ENCODE data around the gene ARL13B.
"Not testable (repeated sequence)": the region's sequence is repeated elsewhere in the genome, so short reads cannot be mapped to it uniquely, and the experiment has no call there.

Gene ARL13B

GRCh38 chr3:94012185-94012584 lies 32.2 kb downstream of the ARL13B start:
- Mint-ChIP-seq H3K4me1 (ENCODE audit: low read depth) (peaks cover 13% of the 10 kb centered on the region), H3K4me3 (no peak overlapping the region), H3K27me3 (no peaks in the 10 kb centered on the region), H3K9me3 (no peaks in the 10 kb centered on the region), H3K27ac (no peak overlapping the region), H3K36me3 (ENCODE audit: low read depth) (peaks cover 4% of the 10 kb centered on the region)
- intact Hi-C loops (cut with micrococcal nuclease) = no loop called here

GRCh38 chr3:94015025-94015424 lies 35.1 kb downstream of the ARL13B start:
- Mint-ChIP-seq H3K27me3 (no peaks in the 10 kb centered on the region), H3K4me1 (ENCODE audit: low read depth) (peaks cover 13% of the 10 kb centered on the region), H3K4me3 (no peak overlapping the region), H3K27ac (no peak overlapping the region), H3K36me3 (ENCODE audit: low read depth) (peaks cover 4% of the 10 kb centered on the region), H3K9me3 (no peaks in the 10 kb centered on the region)
- intact Hi-C loops (cut with micrococcal nuclease) = no loop called here

- H3K27ac Mint-ChIP-seq = no peak overlapping the region
- H3K9me3 Mint-ChIP-seq = no peaks in the 10 kb centered on the region
- intact Hi-C loops (cut with micrococcal nuclease) = no loop called here
- H3K4me1 Mint-ChIP-seq (ENCODE audit: low read depth) = no peaks in the 10 kb centered on the region
- no peak overlapping the region for H3K4me3 Mint-ChIP-seq
- H3K27me3 Mint-ChIP-seq = no peaks in the 10 kb centered on the region
- H3K36me3 Mint-ChIP-seq (ENCODE audit: low read depth) = no peaks in the 10 kb centered on the region
Observed at GRCh38 chr3:94019659-94020058, 39.7 kb downstream of the ARL13B start.

- H3K27ac Mint-ChIP-seq = no peak overlapping the region
- no peaks in the 10 kb centered on the region for H3K4me1 Mint-ChIP-seq (ENCODE audit: low read depth)
- intact Hi-C loops (cut with micrococcal nuclease) = no loop called here
- no peaks in the 10 kb centered on the region for H3K27me3 Mint-ChIP-seq
- no peak overlapping the region for H3K4me3 Mint-ChIP-seq
- H3K36me3 Mint-ChIP-seq (ENCODE audit: low read depth) = no peaks in the 10 kb centered on the region
- H3K9me3 Mint-ChIP-seq = no peaks in the 10 kb centered on the region
Observed at GRCh38 chr3:94020293-94020692, 40.3 kb downstream of the ARL13B start.

- H3K27me3 Mint-ChIP-seq = no peaks in the 10 kb centered on the region
- no peak overlapping the region for H3K4me3 Mint-ChIP-seq
- H3K36me3 Mint-ChIP-seq (ENCODE audit: low read depth) = no peaks in the 10 kb centered on the region
- no peaks in the 10 kb centered on the region for H3K4me1 Mint-ChIP-seq (ENCODE audit: low read depth)
- H3K9me3 Mint-ChIP-seq = no peaks in the 10 kb centered on the region
- intact Hi-C loops (cut with micrococcal nuclease) = no loop called here
- no peak overlapping the region for H3K27ac Mint-ChIP-seq
Observed at GRCh38 chr3:94024385-94024784, 44.4 kb downstream of the ARL13B start.

GRCh38 chr3:94026623-94027022 lies 46.7 kb downstream of the ARL13B start:
- intact Hi-C loops (cut with micrococcal nuclease) = no loop called here
- no peak overlapping the region for H3K27ac Mint-ChIP-seq
- H3K27me3 Mint-ChIP-seq = no peaks in the 10 kb centered on the region
- H3K4me1 Mint-ChIP-seq (ENCODE audit: low read depth) = no peaks in the 10 kb centered on the region
- no peaks in the 10 kb centered on the region for H3K9me3 Mint-ChIP-seq
- no peak overlapping the region for H3K4me3 Mint-ChIP-seq
- H3K36me3 Mint-ChIP-seq (ENCODE audit: low read depth) = no peaks in the 10 kb centered on the region

GRCh38 chr3:94028093-94028837 lies 48.3 kb downstream of the ARL13B start, which contains the start of gene STX19:
Gene STX19, minus strand, starts transcription at chr3:94028597. Its CDS starts 13,328 bp downstream, at chr3:94015269.
- no peak within 1 kb of the TSS for H3K27ac Mint-ChIP-seq
- intact Hi-C loops (cut with micrococcal nuclease) = no loop called here
- no peak within 1 kb of the TSS for H3K4me3 Mint-ChIP-seq
- no peaks in the 10 kb centered on the region for H3K27me3 Mint-ChIP-seq
- no peaks in the 10 kb centered on the region for H3K36me3 Mint-ChIP-seq (ENCODE audit: low read depth)
- no peaks in the 10 kb centered on the region for H3K9me3 Mint-ChIP-seq
- H3K4me1 Mint-ChIP-seq (ENCODE audit: low read depth) = no peaks in the 10 kb centered on the region

GRCh38 chr3:94036909-94037507 lies 57.1 kb downstream of the ARL13B start:
- intact Hi-C loops (cut with micrococcal nuclease) = no loop called here
- no peaks in the 10 kb centered on the region for H3K27me3 Mint-ChIP-seq
- no peak overlapping the region for H3K27ac Mint-ChIP-seq
- H3K4me3 Mint-ChIP-seq = no peak overlapping the region
- no peaks in the 10 kb centered on the region for H3K9me3 Mint-ChIP-seq
- no peaks in the 10 kb centered on the region for H3K4me1 Mint-ChIP-seq (ENCODE audit: low read depth)
- H3K36me3 Mint-ChIP-seq (ENCODE audit: low read depth) = no peaks in the 10 kb centered on the region

- Mint-ChIP-seq H3K9me3 (peaks cover 17% of the 10 kb centered on the region), H3K36me3 (ENCODE audit: low read depth) (peaks cover 29% of the 10 kb centered on the region), H3K4me1 (ENCODE audit: low read depth) (no peaks in the 10 kb centered on the region), H3K27me3 (no peaks in the 10 kb centered on the region), H3K4me3 (no peak overlapping the region), H3K27ac (no peak overlapping the region)
- intact Hi-C loops (cut with micrococcal nuclease) = no loop called here
Observed at GRCh38 chr3:94043285-94043684, 63.3 kb downstream of the ARL13B start.

GRCh38 chr3:94044100-94044936 lies 64.4 kb downstream of the ARL13B start:
- H3K4me3 Mint-ChIP-seq; H3K27ac Mint-ChIP-seq; intact Hi-C loops (cut with micrococcal nuclease); H3K27me3 Mint-ChIP-seq; H3K4me1 Mint-ChIP-seq (ENCODE audit: low read depth): not testable (repeated sequence)
- Mint-ChIP-seq H3K36me3 (ENCODE audit: low read depth) (peaks cover 29% of the 10 kb centered on the region), H3K9me3 (peaks cover 17% of the 10 kb centered on the region)

GRCh38 chr3:94046533-94046932 lies 66.6 kb downstream of the ARL13B start:
- Mint-ChIP-seq H3K27me3 (no peaks in the 10 kb centered on the region), H3K4me3 (no peak overlapping the region), H3K9me3 (peaks cover 17% of the 10 kb centered on the region), H3K36me3 (ENCODE audit: low read depth) (peaks cover 29% of the 10 kb centered on the region), H3K27ac (no peak overlapping the region), H3K4me1 (ENCODE audit: low read depth) (no peaks in the 10 kb centered on the region)
- intact Hi-C loops (cut with micrococcal nuclease) = no loop called here

GRCh38 chr3:94049267-94049666 lies 69.3 kb downstream of the ARL13B start:
- Mint-ChIP-seq H3K4me3 (no peak overlapping the region), H3K4me1 (ENCODE audit: low read depth) (no peaks in the 10 kb centered on the region), H3K27me3 (no peaks in the 10 kb centered on the region), H3K36me3 (ENCODE audit: low read depth) (peaks cover 13% of the 10 kb centered on the region), H3K9me3 (peaks cover 10% of the 10 kb centered on the region), H3K27ac (no peak overlapping the region)
- intact Hi-C loops (cut with micrococcal nuclease) = no loop called here

- no peak overlapping the region for H3K4me3 Mint-ChIP-seq
- no peaks in the 10 kb centered on the region for H3K27me3 Mint-ChIP-seq
- peaks cover under 1% of the 10 kb centered on the region for H3K36me3 Mint-ChIP-seq (ENCODE audit: low read depth)
- H3K4me1 Mint-ChIP-seq (ENCODE audit: low read depth) = no peaks in the 10 kb centered on the region
- no peaks in the 10 kb centered on the region for H3K9me3 Mint-ChIP-seq
- no peak overlapping the region for H3K27ac Mint-ChIP-seq
- intact Hi-C loops (cut with micrococcal nuclease) = no loop called here
Observed at GRCh38 chr3:94050546-94050945, 70.6 kb downstream of the ARL13B start.

- intact Hi-C loops (cut with micrococcal nuclease) = no loop called here
- Mint-ChIP-seq H3K4me3 (no peak overlapping the region), H3K36me3 (ENCODE audit: low read depth) (peaks cover 36% of the 10 kb centered on the region), H3K4me1 (ENCODE audit: low read depth) (peaks cover 27% of the 10 kb centered on the region), H3K9me3 (no peaks in the 10 kb centered on the region), H3K27ac (no peak overlapping the region), H3K27me3 (no peaks in the 10 kb centered on the region)
Observed at GRCh38 chr3:94061297-94061696, 81.3 kb downstream of the ARL13B start.
